HG03159 (cell line): ENCODE results near the gene RMND5B.
A peak's percentile ranks its signal among the peaks of the same experiment; 100 is the strongest.
"Not testable (repeated sequence)": the region's sequence is repeated elsewhere in the genome, so short reads cannot be mapped to it uniquely, and the experiment has no call there.

Source experiments
- ATAC-seq: cut with Tn5 transposase; IDR thresholded peaks from one replicate; pipeline ENCODE4 v1.9.1; 2021; ENCODE audit warnings: mild to moderate bottlenecking, moderate library complexity; ENCODE audit not compliant: unreplicated experiment

The RMND5B gene

GRCh38 chr5:178130234-178130575 is 609 bp upstream of the RMND5B start:
- not testable (repeated sequence) for ATAC-seq

GRCh38 chr5:178131446-178131996 is 707 bp downstream of the RMND5B start:
- ATAC-seq, result no peak

GRCh38 chr5:178136990-178137389 is 6.2 kb downstream of the RMND5B start:
- ATAC-seq, result no peak

GRCh38 chr5:178137991-178138390 is 7.2 kb downstream of the RMND5B start:
- ATAC-seq, result no peak

GRCh38 chr5:178141550-178141949 is 10.7 kb downstream of the RMND5B start:
- ATAC-seq, result no peak

- ATAC-seq, result no peak
Measured at GRCh38 chr5:178142642-178143041, 11.8 kb downstream of the RMND5B start.

- ATAC-seq, result no peak
Measured at GRCh38 chr5:178143246-178143645, 12.4 kb downstream of the RMND5B start.

- no peak for ATAC-seq
Measured at GRCh38 chr5:178143901-178144300, 13.1 kb downstream of the RMND5B start.

GRCh38 chr5:178145965-178146820 is 15.4 kb downstream of the RMND5B start:
- ATAC-seq, result peak; percentile 75

GRCh38 chr5:178147406-178147805 is 16.6 kb downstream of the RMND5B start:
- no peak for ATAC-seq

- ATAC-seq, result no peak
Measured at GRCh38 chr5:178149199-178149932, 18.6 kb downstream of the RMND5B start.

GRCh38 chr5:178150977-178151734 is 20.3 kb downstream of the RMND5B start:
- ATAC-seq, result no peak

- ATAC-seq, result no peak
Measured at GRCh38 chr5:178152491-178153444, 22.0 kb downstream of the RMND5B start.

GRCh38 chr5:178153530-178154340 is 22.9 kb downstream of the RMND5B start, which contains the start of gene NHP2:
TSS of gene NHP2 (minus strand) at chr5:178153885. CDS start at chr5:178153817, 68 bp downstream.
- peak; percentile 96 for ATAC-seq

- ATAC-seq, result no peak
Measured at GRCh38 chr5:178155065-178155464, 24.3 kb downstream of the RMND5B start.

- ATAC-seq, result no peak
Measured at GRCh38 chr5:178160176-178160575, 29.4 kb downstream of the RMND5B start.

- ATAC-seq, result no peak
Measured at GRCh38 chr5:178162481-178162880, 31.7 kb downstream of the RMND5B start.

GRCh38 chr5:178163772-178164735 is 33.2 kb downstream of the RMND5B start:
- peak; percentile 91 for ATAC-seq
